Raji (cell line): ENCODE data around the gene TMEM242.

ENCODE experiments used
- POLR2A ChIP-seq: IDR thresholded peaks from 2 replicates; pipeline ENCODE4 v1.6.1; 2011; ENCODE audit warnings: low read depth, low read length, control low read depth; ENCODE audit not compliant: insufficient read depth

TMEM242 gene

DNA sequence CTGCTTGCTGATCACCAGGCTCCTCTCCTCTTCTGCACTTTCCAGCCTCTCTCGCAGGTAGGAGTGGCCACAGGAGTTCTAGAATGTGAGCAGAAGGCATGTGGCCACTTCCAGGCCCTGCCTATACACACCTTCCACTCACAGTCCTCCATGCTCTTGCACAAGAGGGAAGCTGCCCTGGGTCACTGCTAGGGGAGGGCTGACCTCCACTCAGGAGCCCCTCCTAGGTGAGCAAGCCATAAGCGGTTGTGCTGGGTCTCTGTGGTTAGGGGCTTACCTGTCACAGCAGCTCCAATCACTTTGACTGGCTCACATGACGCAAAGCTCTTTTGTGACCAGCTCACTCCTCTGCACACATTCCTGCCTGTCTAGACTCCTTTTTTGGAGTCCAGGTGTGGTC lies 68.2 kb downstream of the TMEM242 start:
- no peak for TF ChIP-seq POLR2A

DNA sequence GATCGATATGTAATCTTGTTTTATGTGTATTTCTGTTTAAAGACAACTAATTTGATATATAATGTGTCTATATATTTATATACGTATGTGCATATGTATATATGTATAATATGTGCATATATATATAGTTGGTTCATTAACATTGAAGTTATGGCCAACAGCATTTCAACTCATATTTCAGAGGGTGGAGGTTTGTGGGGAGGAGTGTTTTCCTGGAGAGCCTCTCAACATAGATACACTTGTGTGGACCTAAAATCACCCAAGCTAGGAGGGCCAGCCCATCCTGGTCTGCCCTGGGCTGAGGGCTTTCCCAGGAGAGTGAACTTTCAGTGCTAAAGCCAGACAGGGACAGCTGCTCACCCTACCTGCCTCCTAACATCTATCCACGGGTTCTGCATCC lies 68.8 kb downstream of the TMEM242 start:
- no peak for TF ChIP-seq POLR2A

DNA sequence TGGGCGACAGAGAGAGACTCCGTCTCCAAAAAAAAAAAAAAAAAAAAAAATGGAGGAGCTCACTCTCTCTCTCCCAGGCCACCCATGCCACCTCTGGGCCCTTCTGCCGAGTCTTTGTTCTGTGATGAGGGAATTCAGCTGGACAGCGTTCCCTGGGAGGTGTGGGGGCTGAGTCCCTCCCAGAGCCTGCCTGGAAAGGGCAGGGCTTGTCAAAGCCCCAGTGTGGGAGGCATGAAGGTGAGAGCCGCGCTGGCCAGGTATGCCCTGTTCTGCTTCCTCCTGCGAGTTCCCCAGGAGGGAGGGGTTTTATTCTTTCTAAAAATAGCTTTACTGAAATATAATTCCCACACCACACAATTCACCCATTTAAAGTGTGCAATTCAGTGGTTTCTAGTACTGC lies 69.6 kb downstream of the TMEM242 start:
- no peak for TF ChIP-seq POLR2A

DNA sequence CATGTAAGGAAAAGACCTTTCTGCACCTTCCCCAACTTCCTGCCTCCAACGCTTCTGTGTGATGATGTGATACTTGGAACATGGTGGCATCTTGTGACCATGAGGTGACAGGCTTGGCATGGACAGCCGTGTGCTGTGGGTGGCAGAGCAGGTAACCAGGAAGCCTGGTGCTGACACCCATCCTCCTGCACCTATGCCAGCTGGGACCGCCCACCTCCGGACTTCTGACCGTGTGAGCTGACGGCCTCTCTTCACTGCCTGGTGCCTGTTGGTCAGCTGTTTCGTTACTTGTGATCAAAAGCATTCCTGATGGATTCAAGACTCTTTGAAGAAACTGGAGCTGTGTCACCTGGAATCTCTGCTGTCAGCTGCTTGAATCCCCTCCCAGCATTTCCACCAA lies 70.3 kb downstream of the TMEM242 start:
- no peak for TF ChIP-seq POLR2A

DNA sequence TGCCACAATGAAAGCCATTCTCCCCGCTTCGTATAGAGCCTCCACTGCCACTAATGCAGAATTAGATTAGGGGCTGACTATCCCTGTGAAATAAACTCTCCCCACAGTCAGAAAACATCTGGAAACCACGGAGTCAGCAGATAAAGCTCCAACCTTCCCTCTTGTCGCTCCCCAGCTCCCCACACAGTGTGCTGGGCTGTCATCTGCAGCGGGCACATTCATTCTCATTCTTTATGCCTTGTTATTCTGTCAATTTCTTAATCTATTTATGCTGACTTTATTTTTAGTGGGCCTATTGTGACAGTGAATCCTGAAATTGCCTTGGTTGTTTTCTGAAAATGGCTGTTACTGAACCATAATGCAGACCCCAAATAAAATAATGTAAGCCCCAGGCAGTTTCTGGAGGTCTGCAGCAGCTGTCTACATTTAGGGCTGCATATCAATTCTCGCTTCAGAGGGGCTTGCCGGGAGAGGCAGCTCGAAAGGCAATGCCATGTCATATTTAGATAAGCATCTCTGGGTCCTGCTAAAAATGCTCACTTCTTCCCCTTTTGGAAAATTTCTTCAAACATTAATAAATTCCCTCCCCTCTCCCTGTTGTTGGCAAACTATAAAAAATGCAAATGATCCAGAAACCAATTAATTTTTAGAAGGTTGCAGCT lies 71.6 kb downstream of the TMEM242 start:
- no peak for TF ChIP-seq POLR2A

DNA sequence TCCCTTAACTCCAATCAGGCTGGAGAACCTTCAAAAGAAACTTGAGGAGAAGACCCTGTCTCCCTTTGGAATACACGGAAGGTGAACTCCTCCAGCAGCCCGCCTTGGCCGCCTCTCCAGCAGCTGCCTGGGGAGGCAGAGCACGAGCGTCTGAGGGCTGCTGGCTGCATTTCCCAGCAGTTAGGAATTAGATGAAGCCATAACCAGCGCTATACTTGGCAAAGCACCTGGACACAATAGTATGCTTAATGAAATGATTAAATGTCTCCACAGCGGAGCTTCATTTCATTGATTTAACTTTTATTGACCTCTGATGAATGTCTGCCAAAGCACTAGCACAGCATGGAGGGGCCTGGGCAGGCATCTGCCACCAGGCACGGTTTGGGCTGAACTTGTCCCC lies 73.5 kb downstream of the TMEM242 start:
- no peak for TF ChIP-seq POLR2A

DNA sequence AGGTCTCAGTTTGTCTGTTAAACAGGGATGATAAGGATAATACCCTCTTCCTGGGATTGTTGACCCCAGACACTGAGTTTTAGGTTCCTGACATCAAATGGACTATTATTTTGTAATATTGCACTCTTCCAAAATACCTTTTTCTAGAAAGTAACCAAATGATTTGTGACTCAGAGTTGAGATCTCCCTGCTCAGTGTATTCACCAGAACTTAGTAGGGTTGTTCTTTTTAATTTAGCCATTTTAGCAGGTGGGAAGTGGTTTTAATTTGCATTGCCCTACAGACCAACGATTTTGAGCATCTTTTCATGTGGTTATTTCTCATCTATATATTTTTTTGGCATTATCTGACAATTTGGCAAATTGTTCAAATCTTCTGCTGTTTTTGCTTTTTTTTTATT lies 75.1 kb downstream of the TMEM242 start:
- TF ChIP-seq POLR2A: no peak

DNA sequence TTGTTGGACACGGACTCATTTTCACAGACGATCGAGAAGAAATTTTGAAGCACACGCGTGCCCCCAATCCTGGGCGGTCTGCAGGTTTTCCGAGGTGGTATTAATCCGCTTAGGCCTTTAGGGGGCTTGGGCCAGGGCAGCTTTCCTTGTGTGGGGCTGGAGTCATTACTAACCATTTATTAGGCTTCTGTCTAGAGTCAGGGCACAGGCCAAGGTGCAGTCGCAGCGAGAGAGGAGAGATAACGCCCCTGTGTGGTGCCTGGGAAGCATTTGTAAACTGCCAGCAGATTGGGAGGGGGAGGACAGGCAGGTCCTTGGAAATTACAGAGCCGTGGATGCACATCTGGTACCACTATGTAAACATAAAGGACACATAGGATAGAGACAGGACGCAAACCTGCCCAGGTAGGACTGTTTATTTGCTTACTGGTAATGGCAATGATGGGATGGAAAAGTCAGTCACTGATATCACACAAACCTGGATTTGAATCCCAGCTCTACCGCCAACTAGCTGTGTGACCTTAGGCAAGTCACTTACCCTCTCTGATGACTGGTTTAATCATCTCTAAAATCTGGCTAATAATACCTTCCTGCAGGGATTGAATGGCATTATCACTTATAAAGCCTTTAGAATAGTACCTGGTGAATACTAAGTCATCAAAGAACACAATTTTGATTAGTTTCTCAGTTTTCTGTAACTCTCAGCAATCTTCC lies 76.4 kb downstream of the TMEM242 start:
- no peak for TF ChIP-seq POLR2A

DNA sequence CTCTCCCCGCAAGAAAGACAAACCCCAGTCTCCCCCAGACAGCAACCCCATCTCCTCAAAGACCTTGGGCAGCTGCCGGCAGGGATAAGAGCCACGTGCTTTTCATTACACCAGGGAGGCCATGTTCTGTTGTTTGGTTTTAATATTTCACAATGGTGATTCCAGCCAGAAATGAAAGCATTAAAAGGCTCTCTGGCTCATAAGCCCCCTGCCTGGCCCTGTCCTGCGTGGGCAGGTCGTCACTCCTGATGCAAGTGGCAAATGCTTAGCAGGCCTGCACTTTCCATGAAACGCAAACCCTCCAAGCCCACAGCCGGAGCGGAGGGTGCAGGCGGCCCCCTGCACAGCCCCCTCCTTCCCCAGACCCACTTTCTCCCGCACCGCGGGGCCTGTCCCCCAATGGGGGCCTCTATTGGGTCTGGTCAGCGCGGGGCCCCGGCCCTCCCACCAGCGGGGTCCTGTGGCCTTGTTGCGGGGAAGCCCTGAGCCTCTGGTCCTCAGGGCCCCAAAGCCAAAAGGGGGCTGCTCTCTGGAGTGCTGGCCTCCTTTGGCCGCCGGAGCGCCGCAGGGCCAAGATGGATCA lies 77.2 kb downstream of the TMEM242 start:
- TF ChIP-seq POLR2A: no peak

DNA sequence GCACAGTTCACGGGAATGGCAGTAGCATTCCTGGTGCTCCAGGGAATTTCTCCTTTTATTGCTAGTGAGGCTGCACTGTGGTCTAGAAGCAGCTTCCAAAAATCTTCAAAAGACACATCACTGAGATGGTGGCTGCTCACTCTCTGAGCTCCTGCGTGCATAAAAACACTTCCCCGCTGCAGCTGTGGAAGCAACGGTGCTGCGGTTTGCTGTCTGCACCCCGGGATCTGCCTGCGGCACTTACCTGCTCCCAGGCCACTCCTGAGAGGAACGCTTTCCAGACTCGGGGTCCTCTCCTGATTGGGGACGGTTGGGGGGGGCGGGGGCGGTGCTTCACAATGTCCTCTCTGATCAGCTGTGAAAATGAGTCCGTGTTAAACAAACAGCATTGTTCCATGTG lies 77.9 kb downstream of the TMEM242 start:
- TF ChIP-seq POLR2A: no peak

DNA sequence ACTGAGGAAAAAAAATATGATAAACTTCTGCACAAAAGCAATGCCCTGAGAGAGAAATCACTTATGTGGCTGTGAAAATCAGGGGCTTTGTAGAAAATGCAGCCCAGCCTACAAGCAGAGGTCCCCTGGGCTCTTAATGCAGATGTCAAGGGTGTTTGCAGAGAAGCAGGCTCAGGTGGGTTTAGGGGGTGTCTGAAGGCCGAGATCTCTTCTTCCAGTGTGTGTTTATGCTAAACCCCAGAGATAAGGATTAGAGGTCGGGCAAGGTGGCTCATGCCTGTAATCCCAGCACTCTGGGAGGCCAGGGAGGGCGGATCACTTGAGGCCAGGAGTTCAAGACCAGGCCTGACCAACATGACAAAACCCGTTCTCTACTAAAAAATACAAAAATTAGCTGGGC lies 78.5 kb downstream of the TMEM242 start:
- no peak for TF ChIP-seq POLR2A

DNA sequence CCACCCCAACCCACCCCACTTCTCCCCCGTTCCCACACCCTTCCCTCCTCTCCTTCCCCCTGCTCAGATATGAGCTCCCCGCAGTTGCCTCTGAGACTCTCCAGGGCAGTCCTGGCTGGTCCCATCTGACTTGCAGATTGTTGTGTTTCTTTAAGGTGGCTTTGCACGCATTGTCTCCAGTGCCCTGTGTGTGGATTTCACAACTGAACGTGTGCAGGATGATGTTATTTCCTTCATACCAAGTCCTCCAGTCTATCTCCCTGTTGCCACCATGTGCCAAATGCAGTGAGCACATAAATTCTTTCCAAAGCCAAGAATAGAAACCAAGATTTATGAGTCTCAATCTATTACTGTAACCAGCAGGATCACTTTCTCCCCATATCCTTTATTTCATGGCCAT lies 79.1 kb downstream of the TMEM242 start:
- no peak for TF ChIP-seq POLR2A

DNA sequence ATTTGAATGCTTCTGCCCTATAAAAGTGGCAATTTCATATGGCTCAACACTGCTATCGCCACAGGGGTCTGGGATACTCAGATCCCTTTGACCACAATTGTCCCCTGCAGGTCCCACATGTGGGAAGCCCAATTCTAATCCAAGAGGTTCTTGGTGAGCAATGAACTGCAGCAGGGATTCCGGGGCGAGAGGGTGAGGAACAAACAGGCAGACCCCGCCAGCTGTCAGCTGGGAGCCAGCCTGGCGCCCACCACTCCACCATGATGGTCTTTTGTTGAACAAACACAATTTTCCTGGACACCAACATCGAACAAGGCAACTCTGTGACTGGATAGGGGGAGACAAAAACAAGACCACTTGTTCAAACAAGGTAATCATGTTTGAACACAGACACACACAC lies 80.5 kb downstream of the TMEM242 start:
- TF ChIP-seq POLR2A: no peak

DNA sequence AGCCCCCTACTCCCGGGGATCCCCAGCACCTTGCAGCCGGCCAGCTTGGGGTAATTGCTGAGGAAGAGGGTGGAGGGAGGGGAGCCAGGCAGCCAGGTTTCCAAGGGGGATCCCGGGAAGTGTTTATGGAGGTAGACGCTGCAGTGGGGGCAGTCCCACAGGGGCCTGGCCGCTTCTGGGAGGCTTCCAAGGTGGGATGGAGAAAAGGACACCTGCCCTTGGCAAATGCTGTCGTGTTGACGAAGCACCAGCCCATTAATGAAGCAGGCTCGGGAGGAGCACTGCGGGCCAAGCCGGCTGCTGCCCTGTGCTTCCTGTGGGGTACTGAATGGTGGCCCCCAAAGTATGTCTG lies 82.4 kb downstream of the TMEM242 start:
- no peak for TF ChIP-seq POLR2A

DNA sequence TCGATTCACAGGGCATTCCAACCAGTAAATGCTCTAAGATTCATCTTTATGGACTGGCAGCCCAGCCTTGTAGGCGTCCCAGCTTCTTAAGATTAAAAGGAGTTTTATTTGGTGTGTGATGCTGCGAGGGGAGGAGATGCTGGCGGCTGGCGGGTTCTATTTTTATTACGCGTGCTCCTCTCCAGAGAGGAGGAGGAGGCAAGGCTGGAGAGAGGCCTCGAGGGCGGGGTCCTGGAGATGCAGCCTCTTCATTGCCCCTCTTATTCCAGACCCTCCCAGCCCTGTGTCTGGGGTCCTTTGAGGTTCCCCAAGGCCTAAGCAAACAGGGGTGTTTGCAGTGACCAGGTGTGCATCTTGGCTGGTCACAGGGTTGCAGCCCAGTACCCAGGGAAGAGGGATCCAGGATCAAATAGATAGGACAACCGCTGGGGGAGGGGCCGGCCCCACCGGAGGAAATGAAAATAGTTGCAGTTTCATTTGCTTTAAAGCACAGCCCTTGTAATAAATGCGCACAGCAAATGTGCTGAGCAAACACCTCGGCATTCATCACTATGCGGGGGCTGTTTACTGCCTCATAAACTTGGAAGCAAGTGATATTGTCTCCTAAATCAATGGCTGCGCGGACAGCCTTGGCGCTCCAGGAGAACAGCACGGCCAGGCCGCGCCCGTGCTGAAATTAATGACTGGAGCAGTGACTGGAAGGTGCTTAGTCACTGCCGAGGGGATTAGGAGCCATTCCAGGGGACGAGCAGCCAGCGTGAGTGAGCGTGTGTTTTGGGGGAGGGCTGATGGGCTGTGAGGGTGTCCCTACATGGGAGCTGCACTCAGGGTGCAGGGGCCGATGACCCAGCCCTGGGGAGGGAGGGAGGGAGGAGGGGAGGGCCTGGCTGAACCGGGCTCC lies 83.0 kb downstream of the TMEM242 start:
- TF ChIP-seq POLR2A: no peak

DNA sequence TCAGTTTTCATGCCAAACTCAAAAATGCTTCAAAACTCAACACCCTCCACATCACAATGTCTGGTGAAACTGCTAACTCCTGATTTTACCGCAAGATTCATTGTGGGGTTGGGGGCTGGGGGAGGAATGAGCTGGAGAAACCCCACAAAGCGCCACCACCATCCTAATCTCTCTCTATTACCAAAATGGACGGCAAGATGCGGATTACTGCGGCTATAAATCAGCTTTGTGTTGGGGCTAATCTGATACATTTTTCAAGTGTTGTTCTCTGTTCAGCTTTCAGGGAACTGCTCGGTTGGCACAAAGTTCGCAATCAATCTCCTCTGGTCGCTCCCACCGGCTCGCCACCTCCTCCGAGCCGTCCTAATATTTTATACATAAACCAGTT lies 83.7 kb downstream of the TMEM242 start:
- TF ChIP-seq POLR2A: no peak
